K562 (cell line): Measurements from ENCODE around the gene CTNNBL1. TPM values are rescaled to one million over a fixed set of nuclear protein-coding genes. Genes with fewer than 3 reads are reported as not detected.

Experiments
- BCOR ChIP-seq: fragments of 450-650 bp; IDR thresholded peaks from 2 replicates; pipeline ENCODE4 v1.6.1; 2016
- CBFA2T3 ChIP-seq: fragments of 450-650 bp; IDR thresholded peaks from 2 replicates; pipeline ENCODE4 v1.6.1; 2017
- ESRRA ChIP-seq: fragments of 450-650 bp; IDR thresholded peaks from 2 replicates; pipeline ENCODE4 v1.6.1; 2014; ENCODE audit warnings: low read depth, mild to moderate bottlenecking, moderate library complexity, borderline replicate concordance
- MAFK ChIP-seq: IDR thresholded peaks from 2 replicates; pipeline ENCODE4 v1.6.1; 2011; ENCODE audit warnings: low read length, improper control_type of control experiment
- NFIC ChIP-seq: fragments of 450-650 bp; IDR thresholded peaks from 2 replicates; pipeline ENCODE4 v1.6.1; 2017; ENCODE audit warnings: mild to moderate bottlenecking, inconsistent platforms
- RAD51 ChIP-seq: fragments of 450-650 bp; IDR thresholded peaks from 2 replicates; pipeline ENCODE4 v1.7.1; 2016; ENCODE audit warnings: low read depth, mild to moderate bottlenecking, borderline replicate concordance
- RCOR1 ChIP-seq, 2 experiments: IDR thresholded peaks; 2 replicates each; pipeline ENCODE4 v1.6.1; 2012; ENCODE audit warnings: low read depth in 2 of 2, low read length in 2 of 2, borderline replicate concordance in 1 of 2, improper control_type of control experiment in 1 of 2
- TBP ChIP-seq: optimal IDR thresholded peaks from 2 replicates; pipeline ENCODE3; 2011; ENCODE audit warnings: low read depth, low read length, improper control_type of control experiment
- TGIF2 ChIP-seq: sonication (generic); formaldehyde crosslinking; IDR thresholded peaks from 2 replicates; pipeline ENCODE4 v1.8.1; 2022; ENCODE audit warnings: mild to moderate bottlenecking, missing genetic modification reagents, moderate library complexity
- ZFP36 ChIP-seq: fragments of 150-350 bp; IDR thresholded peaks from 2 replicates; pipeline ENCODE4 v1.6.1; 2018; ENCODE audit warnings: low read length, low read depth; ENCODE audit not compliant: partially characterized antibody
- ZNF146 ChIP-seq: IDR thresholded peaks from one replicate; pipeline ENCODE4 v1.6.1; 2018; ENCODE audit warnings: missing compliant biosample characterization; ENCODE audit not compliant: unreplicated experiment
- ZNF695 ChIP-seq: fragments of 450-650 bp; formaldehyde crosslinking; IDR thresholded peaks from 2 replicates; pipeline ENCODE4 v1.4.0; 2020; ENCODE audit warnings: mild to moderate bottlenecking, moderate library complexity
- ZNF780A ChIP-seq: fragments of 250-450 bp; sonication (Bioruptor Pico); IDR thresholded peaks from 2 replicates; pipeline ENCODE4 v1.5.0; 2021; ENCODE audit warnings: mild to moderate bottlenecking
- polyA plus RNA-seq, 8 experiments: library from polyadenylated mRNA; depleted of rRNA in 4 of 8; stranded (reverse) in 5 of 8; unstranded in 3 of 8; fragments of >200 nt; fragmentation: Nextera tagmentation in 2 of 8; fragmentation: Illumina TruSeq in 1 of 8; extraction: Ambion mirVana in 2 of 8; extraction: Trizol in 1 of 8; gene quantifications; 2 replicates each; pipeline versions ENCODE4 v1.2.1 to v1.2.3, GENCODE V29; 2011 to 2014; ENCODE audit warnings: inconsistent platforms in 1 of 8, missing spikeins in 1 of 8
- total RNA-seq, 7 experiments: library from RNA; depleted of rRNA in 6 of 7; stranded (reverse); fragments of >200 nt in 6 of 7; fragmentation: Illumina TruSeq in 2 of 7; extraction: Trizol in 2 of 7; gene quantifications; 2 replicates each; pipeline versions ENCODE4 v1.2.1 to v1.2.3, GENCODE V29; 2011 to 2021; ENCODE audit warnings: low replicate concordance in 1 of 7
- TF ChIP-seq, protein P1 (sequence below), 2 experiments: fragments of 450-650 bp; formaldehyde crosslinking in 1 of 2; IDR thresholded peaks; 2 replicates each; pipeline versions ENCODE4 v1.4.0 to v1.6.1; 2014 to 2020; ENCODE audit warnings: mild to moderate bottlenecking in 2 of 2, borderline replicate concordance in 1 of 2, low read depth in 1 of 2
- TF ChIP-seq, protein P2 (sequence below): fragments of 250-450 bp; sonication (Bioruptor Pico); IDR thresholded peaks from 2 replicates; pipeline ENCODE4 v1.5.0; 2020; ENCODE audit warnings: mild to moderate bottlenecking
- TF ChIP-seq, protein P3 (sequence below): sonication (generic); formaldehyde crosslinking; IDR thresholded peaks from 2 replicates; pipeline ENCODE4 v1.9.0; 2022; ENCODE audit warnings: mild to moderate bottlenecking, missing genetic modification reagents
- TF ChIP-seq, protein P4 (sequence below): sonication (generic); formaldehyde crosslinking; IDR thresholded peaks from 2 replicates; pipeline ENCODE4 v1.5.0; 2020; ENCODE audit warnings: missing genetic modification reagents

The CTNNBL1 gene
- total and polyA plus RNA-seq, 9 of the 15 experiments (the other 6 are each of a cell fraction or from before 2014, with no cell fraction given), result 32.4 to 85.6 (median 43.6) TPM

DNA sequence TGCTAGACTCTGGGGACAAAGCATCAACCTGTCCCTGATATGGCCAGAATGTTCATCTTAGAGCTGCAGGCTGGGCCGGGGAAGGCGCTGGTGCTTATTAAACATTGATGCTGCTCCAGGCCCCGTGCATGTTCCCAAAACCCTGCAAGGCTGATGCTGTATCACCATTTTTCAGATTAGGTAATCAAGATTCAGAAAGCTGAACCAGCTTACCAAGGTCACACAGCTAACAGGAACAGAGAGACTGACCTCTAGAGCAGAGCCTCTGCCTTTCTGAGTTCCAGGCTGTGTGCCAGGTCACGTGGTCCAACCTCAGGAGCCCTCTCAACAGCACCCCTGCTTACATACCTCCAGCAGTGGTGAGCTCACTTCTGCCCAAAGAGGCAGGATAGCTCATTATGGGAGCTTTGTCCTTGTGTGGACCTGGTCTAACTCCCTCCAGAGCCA lies 193.0 kb downstream of the CTNNBL1 start (continued):
- TF ChIP-seq, protein P1, sequence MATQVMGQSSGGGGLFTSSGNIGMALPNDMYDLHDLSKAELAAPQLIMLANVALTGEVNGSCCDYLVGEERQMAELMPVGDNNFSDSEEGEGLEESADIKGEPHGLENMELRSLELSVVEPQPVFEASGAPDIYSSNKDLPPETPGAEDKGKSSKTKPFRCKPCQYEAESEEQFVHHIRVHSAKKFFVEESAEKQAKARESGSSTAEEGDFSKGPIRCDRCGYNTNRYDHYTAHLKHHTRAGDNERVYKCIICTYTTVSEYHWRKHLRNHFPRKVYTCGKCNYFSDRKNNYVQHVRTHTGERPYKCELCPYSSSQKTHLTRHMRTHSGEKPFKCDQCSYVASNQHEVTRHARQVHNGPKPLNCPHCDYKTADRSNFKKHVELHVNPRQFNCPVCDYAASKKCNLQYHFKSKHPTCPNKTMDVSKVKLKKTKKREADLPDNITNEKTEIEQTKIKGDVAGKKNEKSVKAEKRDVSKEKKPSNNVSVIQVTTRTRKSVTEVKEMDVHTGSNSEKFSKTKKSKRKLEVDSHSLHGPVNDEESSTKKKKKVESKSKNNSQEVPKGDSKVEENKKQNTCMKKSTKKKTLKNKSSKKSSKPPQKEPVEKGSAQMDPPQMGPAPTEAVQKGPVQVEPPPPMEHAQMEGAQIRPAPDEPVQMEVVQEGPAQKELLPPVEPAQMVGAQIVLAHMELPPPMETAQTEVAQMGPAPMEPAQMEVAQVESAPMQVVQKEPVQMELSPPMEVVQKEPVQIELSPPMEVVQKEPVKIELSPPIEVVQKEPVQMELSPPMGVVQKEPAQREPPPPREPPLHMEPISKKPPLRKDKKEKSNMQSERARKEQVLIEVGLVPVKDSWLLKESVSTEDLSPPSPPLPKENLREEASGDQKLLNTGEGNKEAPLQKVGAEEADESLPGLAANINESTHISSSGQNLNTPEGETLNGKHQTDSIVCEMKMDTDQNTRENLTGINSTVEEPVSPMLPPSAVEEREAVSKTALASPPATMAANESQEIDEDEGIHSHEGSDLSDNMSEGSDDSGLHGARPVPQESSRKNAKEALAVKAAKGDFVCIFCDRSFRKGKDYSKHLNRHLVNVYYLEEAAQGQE (IDR thresholded peaks at IDR 0.05; ENCODE audit: borderline replicate concordance), result peak; percentile 25; the same call in 1 of the 2 replicates
- TF ChIP-seq, protein P1 (CRISPR knock-in tag; IDR thresholded peaks at IDR 0.05; ENCODE audit: low read depth), result no peak
- TF ChIP-seq ZNF780A, result no peak
- no peak for TF ChIP-seq BCOR
- TF ChIP-seq ESRRA, result peak; percentile 67
- TF ChIP-seq TGIF2 (CRISPR knock-in tag), result no peak
- no peak for TF ChIP-seq MAFK
- TF ChIP-seq, protein P2, sequence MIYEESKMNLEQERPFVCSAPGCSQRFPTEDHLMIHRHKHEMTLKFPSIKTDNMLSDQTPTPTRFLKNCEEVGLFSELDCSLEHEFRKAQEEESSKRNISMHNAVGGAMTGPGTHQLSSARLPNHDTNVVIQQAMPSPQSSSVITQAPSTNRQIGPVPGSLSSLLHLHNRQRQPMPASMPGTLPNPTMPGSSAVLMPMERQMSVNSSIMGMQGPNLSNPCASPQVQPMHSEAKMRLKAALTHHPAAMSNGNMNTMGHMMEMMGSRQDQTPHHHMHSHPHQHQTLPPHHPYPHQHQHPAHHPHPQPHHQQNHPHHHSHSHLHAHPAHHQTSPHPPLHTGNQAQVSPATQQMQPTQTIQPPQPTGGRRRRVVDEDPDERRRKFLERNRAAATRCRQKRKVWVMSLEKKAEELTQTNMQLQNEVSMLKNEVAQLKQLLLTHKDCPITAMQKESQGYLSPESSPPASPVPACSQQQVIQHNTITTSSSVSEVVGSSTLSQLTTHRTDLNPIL (CRISPR knock-in tag), result no peak
- no peak for TF ChIP-seq ZNF695 (CRISPR knock-in tag)
- TF ChIP-seq, protein P3, sequence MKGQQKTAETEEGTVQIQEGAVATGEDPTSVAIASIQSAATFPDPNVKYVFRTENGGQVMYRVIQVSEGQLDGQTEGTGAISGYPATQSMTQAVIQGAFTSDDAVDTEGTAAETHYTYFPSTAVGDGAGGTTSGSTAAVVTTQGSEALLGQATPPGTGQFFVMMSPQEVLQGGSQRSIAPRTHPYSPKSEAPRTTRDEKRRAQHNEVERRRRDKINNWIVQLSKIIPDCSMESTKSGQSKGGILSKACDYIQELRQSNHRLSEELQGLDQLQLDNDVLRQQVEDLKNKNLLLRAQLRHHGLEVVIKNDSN (CRISPR knock-in tag), result peak; percentile 73
- peak; percentile 92 for TF ChIP-seq RAD51
- 0 out of 4 replicates have a peak, but pooled peaks of 1 of the 2 experiments have one; percentile 8 for TF ChIP-seq RCOR1 (IDR thresholded peaks at IDR 0.05; ENCODE audit: borderline replicate concordance in 1 of 2, low read depth in 2 of 2, low read length in 2 of 2)
- TF ChIP-seq ZNF146, result no peak
- peak; percentile 78 for TF ChIP-seq ZFP36
- peak; percentile 72 for TF ChIP-seq NFIC
- TF ChIP-seq CBFA2T3, result no peak
- TF ChIP-seq, protein P4, sequence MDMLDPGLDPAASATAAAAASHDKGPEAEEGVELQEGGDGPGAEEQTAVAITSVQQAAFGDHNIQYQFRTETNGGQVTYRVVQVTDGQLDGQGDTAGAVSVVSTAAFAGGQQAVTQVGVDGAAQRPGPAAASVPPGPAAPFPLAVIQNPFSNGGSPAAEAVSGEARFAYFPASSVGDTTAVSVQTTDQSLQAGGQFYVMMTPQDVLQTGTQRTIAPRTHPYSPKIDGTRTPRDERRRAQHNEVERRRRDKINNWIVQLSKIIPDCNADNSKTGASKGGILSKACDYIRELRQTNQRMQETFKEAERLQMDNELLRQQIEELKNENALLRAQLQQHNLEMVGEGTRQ, result peak; percentile 76
- no peak for TF ChIP-seq TBP
